HG02970 (cell line): ENCODE results near the gene IFNL4.
"Not testable (repeated sequence)": the region's sequence is repeated elsewhere in the genome, so short reads cannot be mapped to it uniquely, and the experiment has no call there.

ENCODE experiments used
- ATAC-seq: cut with Tn5 transposase; IDR thresholded peaks from one replicate; pipeline ENCODE4 v1.9.1; 2021; ENCODE audit warnings: mild to moderate bottlenecking, moderate library complexity, moderate number of reproducible peaks; ENCODE audit not compliant: unreplicated experiment, low FRiP score

Gene IFNL4

DNA sequence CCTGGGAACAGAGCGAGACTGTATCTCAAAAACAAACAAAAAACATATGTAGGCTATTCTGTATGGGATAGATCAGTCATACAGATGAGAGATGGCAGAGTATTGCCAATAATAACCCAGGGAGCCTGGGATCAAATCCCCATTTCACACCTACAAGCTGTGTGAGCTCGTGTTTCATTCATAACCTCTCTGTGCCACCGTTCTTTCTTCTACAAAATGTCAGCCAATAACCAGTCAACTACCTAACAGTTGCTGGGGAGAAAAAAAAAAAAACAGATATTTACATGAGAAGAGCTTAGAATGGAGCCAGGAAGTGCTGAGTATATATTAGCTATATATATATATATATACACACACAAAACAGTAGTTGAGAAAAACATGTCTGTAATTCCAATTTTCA lies 13.0 kb upstream of the IFNL4 start:
- ATAC-seq = no peak

DNA sequence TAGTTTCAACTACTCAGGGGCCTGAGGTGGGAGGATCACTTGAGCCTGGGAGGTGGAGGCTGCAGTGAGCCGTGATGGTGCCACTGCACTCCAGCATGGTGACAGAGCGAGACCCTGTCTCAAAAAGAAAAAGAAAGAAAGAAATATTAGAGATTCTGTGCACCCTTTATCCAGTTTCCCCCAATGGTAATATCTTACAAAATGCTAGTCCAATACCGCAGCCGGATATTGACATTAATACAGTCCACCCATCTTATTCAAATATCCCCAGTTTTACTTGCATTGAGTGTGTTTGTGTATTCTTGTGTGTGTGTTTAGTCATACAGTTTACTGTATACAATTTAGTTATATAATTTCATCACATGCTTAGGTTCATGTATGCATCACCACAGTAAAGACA lies 8.6 kb upstream of the IFNL4 start:
- ATAC-seq = no peak

DNA sequence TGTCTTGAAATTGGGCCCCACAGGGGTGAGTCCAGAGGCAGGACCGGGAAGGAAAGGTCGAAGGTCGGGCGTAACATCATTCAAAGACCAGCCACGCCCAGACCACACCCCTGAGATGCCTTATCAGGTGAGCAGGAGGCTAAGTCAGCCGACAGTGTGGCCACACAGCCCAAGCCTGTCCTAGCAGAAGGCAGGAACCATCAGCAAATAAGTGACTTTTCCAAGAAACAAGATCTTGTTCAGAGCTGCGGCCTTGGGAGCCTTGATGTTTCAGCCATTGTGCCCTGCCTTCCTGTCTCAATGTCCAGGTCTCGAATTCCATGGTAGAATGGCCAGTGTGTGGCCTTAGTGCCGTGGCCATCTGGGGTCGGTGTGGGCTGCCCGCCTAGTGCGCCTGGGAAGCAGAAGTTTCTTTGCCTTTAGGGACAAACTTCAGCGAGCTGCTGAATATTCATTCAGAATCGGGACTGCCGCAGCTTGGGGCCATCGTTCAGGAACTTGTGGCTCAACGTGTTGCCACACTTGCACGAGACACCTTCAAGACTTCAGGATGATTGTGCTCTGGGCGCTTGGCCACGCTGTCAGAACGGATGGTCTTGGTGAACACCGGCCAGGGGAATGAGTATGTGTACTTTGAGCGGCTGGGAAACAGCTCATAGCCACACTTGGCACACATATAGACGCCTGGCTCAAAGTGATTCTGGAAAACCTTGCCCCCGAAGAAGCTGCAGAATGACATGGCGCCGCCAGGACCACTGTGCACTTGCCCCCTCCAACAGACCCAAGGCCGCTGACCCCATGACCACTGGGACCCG lies 6.1 kb upstream of the IFNL4 start:
- ATAC-seq = no peak

DNA sequence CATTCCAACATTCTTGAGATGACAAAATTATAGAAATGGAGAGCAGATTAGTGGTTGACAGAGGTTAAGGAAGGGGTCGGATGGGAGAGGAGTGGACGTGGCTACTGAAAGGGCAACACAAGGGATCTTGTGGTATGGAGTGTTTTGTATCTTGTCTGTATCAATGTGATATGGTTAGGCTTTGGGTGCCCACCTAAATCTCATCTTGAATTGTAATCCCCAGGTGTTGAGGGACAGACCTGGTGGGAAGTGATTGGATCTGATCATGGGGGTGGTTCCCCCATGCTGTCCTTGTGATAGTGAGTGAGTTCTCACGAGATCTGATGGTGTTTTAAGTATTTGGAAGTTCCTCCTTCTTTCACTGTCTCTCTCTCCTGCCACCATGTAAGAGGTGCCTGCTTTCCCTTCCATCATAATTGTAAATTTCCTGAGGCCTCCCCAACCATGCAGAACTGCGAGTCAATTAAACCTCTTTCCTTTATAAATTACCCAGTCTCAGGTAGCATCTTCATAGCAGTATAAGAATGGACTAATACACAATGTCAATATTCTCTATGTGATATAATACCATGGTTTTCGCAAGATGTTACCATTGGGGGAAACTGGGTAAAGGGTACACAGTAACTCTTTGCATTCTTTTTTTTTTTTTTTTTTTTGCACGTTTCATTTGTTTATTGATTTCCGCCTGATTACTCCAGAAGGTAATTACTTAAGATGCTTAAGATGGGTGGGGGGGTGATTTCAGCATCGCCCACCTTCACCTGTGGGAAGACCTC lies 4.9 kb upstream of the IFNL4 start:
- no peak for ATAC-seq

DNA sequence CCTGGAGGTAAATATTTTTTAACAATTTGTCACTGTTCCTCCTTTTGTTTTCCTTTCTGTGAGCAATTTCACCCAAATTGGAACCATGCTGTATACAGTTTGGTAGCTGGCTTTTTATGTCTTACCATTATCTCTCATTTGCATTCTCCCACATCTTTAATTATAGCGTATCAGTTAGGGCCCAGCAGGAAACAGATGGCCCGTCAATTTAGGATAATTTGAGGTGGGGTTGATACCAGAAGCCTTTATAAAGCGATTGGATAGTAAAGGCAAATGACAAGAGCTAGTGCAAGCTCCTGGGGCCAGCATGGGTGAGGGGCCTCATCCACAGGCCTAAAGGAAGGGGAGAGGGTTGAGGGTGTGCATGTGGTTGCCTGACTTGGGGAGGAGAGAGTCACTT lies 3.8 kb upstream of the IFNL4 start:
- no peak for ATAC-seq

DNA sequence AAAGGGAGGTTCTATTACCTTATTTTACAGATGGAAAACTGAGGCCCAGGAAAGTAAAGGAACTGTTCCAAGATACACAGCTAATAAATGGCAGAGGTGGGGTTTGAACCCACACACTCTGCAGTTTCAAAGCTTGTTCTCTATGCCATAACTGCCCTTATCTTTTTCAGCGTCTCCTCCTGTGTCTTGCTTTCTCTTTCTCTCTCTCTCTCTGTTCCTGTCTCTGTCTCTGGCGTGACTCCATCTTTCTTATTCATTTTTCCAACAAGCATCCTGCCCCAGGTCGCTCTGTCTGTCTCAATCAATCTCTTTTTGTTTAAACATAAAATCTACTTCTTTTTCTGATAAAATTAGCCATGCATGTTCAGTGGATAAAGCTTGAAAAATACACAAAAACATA lies 3.2 kb upstream of the IFNL4 start:
- ATAC-seq = no peak

DNA sequence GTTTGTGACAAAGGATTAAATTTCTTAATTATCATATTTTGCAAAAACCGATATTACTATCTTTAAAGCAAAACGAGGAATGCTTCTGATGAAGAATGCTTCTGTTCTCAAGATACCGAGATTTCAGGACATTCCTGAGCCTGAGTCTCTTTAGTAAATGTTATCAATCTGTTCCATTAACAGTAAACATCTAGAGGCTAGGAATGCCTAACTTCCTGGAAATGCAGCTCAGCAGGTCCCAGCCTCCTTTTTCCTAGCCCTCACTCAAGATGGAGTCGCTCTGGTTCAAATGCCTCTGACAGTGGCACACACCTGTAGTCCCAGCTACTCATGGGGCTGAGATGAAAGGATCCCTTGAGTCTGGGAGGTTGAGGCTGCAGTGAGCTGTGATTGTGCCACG lies 2.4 kb upstream of the IFNL4 start:
- no peak for ATAC-seq

DNA sequence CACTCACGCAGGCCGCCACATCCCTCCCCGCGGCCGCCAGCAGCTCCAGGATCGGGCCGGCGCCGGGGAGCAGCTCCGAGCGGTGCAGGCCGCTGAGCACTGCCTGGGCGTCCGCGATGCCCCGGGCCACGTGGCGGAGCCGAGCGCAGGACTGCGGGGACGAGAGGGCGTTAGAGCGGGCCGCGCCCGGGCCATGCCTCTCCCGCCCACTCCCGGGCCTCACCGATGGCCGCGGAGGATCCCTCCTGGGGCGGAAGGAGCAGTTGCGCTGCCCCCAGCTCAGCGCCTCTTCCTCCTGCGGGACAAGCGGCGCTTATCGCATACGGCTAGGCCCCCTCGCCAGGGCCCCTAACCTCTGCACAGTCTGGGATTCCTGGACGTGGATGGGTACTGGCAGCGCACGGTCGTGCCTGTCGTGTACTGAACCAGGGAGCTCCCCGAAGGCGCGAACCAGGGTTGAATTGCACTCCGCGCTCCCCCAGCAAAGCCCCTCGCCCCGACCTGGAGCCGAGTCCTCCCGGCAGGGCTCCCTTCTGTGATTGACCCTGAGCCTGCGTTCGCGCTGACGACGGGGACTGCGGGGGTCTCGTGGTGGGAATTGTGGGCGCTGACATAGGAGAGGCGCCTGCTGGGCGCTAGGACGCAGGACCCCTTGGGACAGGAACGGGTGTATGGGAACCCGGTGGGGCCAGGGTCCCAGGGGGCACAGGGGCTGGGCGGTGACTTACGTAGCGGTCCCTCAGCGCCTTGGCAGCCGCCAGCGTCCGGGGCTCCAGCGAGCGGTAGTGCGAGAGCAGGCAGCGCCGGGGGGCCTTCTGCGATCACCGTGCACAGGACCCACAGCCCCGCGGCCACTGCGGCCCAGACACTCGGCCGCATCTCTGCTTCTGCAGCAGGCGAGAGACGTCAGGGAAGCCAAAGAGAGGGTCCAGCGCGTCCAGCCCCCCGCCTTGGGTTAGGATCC lies 673 bp downstream of the IFNL4 start:
- no peak for ATAC-seq

DNA sequence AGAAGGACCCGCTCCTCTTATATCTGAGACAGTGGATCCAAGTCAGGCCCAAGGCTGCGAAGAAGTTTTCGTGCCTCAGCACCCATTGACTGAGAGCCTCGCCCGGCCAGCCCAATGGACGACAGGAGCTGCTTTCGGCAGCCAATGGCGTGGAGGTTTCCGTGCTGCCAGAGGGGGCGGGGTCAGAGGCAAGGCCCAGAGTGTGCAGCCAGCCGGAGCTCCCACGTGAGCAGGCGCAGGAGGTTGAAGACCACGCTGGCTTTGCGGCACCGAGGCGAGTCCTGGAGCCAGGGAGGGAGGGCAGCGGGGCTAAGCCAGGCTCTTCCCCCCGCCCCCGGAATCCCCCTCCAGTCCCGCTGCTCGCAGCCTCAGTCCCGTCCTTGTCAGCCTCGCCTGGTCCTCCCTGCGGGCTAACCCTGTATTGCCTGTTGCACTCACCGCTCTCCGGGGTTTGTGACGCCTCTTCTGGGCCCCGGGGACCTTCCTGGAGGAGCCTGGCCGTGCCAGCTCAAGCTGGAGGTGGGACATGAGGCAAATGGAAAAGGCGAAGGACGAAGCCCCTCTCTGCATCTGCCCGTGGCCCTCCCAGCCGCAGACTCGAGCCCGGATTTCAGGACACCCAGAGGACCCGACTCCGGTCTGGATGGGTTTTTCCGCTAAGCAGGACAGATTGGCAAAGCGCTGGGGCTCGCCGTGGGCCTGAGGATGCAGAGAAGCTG lies 1.5 kb downstream of the IFNL4 start:
- no peak for ATAC-seq

DNA sequence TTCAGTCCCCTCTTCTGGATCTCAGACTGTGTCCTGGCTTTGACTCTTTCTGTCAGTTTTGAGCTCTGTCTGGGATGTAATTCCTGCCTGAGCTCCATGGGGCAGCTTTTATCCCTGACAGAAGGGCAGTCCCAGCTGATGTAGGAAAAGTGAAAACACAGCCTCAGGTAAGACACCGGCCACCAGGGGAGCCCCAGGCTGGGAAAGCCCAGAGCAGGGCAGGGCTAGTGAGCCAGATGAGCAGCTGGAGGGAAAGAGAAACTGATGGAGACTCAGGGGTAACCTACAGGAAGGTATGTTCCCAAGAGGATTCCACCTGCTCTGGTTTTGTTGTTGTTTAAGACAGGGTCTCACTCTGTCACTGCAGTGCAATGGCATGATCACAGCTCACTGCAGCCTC lies 3.5 kb downstream of the IFNL4 start:
- ATAC-seq = not testable (repeated sequence)

DNA sequence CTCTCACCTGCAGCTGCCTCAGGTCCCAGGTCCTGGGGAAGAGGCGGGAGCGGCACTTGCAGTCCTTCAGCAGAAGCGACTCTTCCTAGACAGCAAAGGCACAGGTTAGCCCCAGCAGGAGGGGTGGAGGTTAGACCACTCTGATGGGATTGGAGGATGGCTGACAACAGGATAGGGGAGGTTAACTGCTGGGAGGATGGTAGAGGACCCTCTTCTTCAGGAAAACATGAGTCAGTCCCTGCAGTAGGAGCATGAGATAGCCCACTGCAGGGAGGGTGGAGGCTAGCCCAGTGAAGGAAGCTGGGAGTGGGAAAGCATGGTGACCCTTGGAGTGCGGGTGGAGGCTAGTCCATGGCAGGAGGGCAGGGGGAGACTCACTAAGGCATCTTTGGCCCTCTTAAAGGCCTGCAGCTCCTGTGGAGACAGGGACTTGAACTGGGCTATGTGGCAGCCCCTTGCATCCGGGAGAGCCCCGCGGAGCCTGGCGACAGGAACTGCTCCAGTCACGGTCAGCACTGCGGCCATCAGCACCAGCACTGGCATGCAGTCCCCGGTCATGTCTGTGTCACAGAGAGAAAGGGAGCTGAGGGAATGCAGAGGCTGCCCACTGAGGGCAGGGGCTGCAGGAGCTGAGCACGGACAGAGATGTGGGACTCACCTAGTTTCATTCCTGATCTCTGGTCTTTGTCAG lies 4.1 kb downstream of the IFNL4 start, which contains the start of gene IFNL3:
IFNL3 (minus strand) TSS at position 597 of the 691 bp plus-strand sequence; CDS start at position 558, 39 bp downstream.
- ATAC-seq = not testable (repeated sequence)

DNA sequence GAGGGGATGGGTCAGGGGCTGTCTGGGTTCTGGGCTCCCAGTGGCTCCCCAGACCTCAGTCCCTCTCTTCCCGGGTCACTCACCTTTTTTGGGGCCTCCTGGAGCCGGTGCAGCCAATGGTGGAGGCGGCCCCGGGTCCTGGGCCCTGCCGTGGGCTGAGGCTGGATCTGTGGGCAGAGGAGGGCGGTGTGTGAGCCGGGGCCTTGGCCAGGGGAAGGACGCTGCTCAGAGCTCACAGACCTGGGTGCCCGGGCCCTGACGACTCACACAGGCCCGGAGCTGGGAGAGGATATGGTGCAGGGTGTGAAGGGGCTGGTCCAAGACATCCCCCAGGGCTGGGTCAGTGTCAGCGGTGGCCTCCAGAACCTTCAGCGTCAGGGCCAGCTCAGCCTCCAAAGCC lies 4.9 kb downstream of the IFNL4 start:
- not testable (repeated sequence) for ATAC-seq

DNA sequence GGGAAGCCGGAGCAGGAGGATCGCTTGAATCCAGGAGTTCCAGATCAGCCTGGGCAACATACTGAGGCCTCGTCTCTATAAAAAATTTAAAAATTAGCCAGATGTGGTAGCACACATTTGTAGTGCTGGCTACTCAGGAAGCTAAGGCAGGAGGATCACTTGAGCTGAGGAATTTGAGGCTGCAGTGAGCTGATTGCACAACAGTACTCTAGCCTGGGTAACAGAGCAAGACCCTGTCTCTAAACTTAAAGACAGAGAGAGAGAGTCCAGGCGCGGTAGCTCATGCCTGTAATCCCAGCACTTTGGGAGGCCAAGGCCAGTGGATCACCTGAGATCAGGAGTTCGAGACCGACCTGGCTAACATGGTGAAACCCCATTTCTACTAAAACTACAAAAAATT lies 8.2 kb downstream of the IFNL4 start:
- ATAC-seq = no peak

DNA sequence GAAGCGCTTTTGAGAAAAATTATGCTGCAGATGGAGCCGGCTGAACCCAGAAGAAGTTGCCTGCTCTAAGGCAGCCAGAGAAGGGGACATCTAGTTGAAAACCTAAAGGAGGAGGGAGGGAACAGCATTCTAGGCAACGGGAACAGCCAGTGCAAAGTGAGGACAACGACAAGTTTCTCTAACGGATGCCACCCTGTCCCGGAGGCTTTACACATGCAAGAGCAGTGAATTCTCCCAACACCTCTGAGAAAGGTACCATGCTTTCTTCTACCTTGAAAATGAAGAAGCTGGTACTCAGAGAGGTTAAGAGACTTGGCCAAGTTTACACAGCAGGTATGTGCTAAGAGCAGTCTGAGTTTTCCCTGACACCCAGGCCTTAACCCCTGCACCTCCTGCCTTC lies 9.7 kb downstream of the IFNL4 start:
- no peak for ATAC-seq

DNA sequence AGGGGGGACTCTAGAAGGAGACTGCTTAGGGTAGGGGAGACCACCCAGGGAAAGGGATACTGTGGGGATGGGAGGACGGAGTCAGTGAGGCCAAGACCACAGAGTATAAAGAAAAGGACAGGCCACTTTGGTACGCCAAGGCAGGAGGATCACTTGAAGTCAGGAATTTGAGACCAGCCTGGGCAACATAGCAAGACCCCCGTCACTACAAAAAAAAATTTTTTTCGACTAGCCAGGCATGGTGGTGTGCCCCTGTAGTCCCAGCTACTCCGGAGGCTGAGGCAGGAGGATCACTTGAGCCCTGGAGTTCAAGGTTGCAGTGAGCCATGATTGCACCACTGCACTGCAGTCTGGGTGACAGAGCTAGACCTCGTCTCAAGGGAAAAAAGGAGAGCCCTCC lies 10.4 kb downstream of the IFNL4 start:
- no peak for ATAC-seq

DNA sequence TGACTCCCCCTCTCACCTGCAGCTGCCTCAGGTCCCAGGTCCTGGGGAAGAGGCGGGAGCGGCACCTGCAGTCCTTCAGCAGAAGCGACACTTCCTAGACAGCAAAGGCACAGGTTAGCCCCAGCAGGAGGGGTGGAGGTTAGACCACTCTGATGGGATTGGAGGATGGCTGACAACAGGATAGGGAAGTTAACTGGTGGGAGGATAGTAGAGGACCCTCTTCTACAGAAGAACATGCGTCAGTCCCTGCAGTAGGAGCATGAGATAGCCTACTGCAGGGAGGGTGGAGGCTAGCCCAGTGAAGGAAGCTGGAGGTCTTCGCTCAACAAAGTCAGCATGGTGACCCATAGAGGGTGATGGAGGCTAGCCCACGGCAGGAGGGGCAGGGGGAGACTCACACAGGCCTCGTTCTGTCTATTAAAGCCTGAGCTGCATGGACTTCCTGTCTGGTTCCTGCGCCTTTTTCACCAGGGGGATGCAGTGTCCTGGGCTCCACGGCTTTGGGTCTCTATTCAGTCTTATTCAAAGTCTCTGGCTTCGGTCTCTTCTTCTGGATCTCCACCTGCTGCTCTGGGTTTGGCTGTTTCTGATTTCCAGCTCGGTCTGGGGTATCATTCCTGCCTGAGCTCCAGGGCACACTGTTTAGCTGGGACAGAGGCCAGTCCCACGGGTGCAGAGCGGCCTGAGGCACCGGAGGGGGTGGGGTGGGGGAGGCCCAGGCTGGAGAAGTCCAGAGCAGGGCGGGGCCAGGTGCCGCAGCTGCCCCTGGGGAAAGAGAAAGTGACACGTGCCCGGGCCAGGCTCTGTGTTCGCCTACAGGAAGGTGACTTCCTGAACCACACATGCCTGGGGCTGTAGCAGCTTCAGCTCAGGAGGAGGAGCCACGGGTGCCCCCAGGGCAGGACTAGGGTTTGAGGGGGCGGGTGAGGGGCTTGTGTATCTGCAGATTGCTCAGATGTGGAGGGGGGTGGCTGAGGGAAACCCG lies 11.2 kb downstream of the IFNL4 start:
- ATAC-seq = no peak

DNA sequence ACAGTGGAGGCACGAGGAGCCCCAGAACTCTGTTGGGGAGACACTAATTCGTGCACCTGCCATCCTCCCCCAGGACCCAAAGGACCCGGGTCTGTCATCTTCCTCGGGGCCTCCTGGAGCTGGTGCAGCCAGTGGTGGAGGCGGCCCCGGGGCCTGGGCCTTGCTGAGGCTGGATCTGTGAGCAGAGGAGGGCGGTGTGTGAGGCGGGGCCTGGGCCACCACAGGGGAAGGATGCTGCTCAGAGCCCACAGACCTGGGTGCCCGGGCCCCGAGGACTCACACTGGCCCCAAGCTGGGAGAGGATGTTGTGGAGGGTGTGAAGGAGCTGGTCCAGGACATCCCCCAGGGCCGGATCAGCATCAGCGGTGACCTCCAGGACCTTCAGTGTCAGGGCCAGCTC lies 12.1 kb downstream of the IFNL4 start:
- ATAC-seq = no peak

DNA sequence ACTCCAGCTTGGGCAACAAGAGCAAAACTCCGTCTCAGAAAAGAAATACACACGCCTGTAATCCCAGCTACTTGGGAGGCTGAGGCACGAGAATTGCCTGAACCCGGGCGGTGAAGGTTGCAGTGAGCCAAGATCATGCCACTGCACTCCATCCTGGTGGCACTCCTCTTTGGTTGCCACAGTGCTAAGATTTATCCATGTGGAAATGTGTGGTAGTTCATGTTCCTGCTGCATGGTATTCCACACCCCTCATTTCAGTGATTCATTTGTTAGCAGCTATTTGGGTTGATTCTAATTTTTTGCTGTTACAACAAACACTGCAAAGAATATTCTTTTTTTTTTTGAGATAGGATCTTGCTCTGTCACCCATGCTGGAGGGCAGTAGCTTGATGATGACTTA lies 15.9 kb downstream of the IFNL4 start:
- no peak for ATAC-seq
